ENCODE results near the gene PSMC3. TPM values are rescaled to one million over a fixed set of nuclear protein-coding genes. Genes with fewer than 3 reads are reported as not detected.

Gene PSMC3
- total RNA-seq, 2 donors from 2014 or later = 122 to 160 TPM

DNA sequence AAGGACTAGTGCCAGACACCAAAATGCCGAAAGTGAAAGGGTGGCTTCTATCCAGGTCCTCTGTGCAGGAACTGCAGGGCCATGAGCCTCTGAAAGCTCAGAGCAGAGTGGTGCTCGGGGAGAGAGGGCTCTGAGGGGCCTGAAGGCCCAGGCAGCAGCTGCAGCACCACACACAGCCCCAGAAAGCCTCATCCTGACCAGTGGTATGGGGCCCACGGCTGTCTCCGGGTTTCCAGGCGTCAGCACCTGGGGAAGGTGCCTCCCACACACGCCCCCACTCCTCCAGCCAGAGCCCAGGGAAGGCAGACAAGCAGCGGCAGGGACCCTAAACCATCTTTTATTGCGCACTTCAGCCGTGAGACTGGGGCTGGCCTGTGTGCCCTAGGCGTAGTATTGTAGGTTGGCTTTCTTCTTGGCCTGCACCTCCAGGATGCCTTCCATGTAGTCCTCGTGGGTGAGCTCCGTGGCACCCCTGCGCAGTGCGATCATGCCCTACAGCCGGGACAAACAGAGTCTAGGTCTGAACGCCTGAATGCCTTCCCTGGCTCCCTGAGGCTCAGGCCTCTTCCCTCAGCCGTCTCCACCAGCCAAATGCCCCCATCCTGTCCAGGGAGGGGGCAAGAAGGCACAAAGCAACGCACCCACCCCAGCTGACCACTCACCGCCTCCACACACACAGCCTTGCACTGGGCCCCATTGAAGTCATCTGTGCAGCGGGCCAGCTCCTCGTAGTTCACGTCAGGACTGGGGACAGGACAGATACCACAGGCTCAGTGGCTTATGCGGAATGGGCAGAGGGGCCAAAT lies 7.6 kb downstream of the PSMC3 start:
- TF ChIP-seq CTCF (IDR thresholded peaks at IDR 0.05) = no peak
- DNase-seq (ENCODE audit: low spot score) (no peak), ATAC-seq (ENCODE audit: insufficient number of reproducible peaks, low FRiP score, low read depth) (no peak)
- Histone ChIP-seq H3K27me3 (replicated peaks; ENCODE audit: insufficient read depth) (no peaks in the 10 kb centered on the region), H3K4me1 (ENCODE audit: control insufficient read depth in 1 of 2, low read depth in 2 of 2) (peaks cover 18 to 34% of the 10 kb centered on the region in 2 donors), H3K36me3 (peaks cover 63% of the 10 kb centered on the region), H3K27ac (no peak overlapping the region), H3K4me3 (no peak overlapping the region), H3K9me3 (no peaks in the 10 kb centered on the region)

- H3K27ac ChIP-seq = peak overlapping the region in 1 of 2 donors; percentile 47
These were observed 8.5 kb downstream of the PSMC3 start for GRCh38 chr11:47417712-47418111.

GRCh38 chr11:47415949-47416472 lies 10.2 kb downstream of the PSMC3 start:
- H3K4me1 ChIP-seq (ENCODE audit: control insufficient read depth in 1 of 2, low read depth in 2 of 2) = peaks cover 18 to 44% of the 10 kb centered on the region in 2 donors
- TF ChIP-seq CTCF (IDR thresholded peaks at IDR 0.05) = no peak
- H3K27ac ChIP-seq = peak overlapping the region; percentile 85 to 91
- no peaks in the 10 kb centered on the region for H3K9me3 ChIP-seq
- H3K4me3 ChIP-seq = peak overlapping the region; percentile 23
- peak; percentile 89 for ATAC-seq (ENCODE audit: insufficient number of reproducible peaks, low FRiP score, low read depth)
- H3K27me3 ChIP-seq (replicated peaks; ENCODE audit: insufficient read depth) = no peaks in the 10 kb centered on the region
- peak; percentile 80 for DNase-seq (ENCODE audit: low spot score)
- H3K36me3 ChIP-seq = peaks cover 62% of the 10 kb centered on the region

More at GRCh38 chr11:47417712-47418111, 8.5 kb downstream of the PSMC3 start:
- H3K4me1 ChIP-seq (ENCODE audit: control insufficient read depth in 1 of 2, low read depth in 2 of 2) = peaks cover 18 to 39% of the 10 kb centered on the region in 2 donors
- ATAC-seq (ENCODE audit: insufficient number of reproducible peaks, low FRiP score, low read depth) (no peak), DNase-seq (ENCODE audit: low spot score) (no peak)
- no peaks in the 10 kb centered on the region for H3K9me3 ChIP-seq
- H3K36me3 ChIP-seq = peaks cover 62% of the 10 kb centered on the region
- H3K4me3 ChIP-seq = no peak overlapping the region
- TF ChIP-seq CTCF (IDR thresholded peaks at IDR 0.05) = no peak
- no peaks in the 10 kb centered on the region for H3K27me3 ChIP-seq (replicated peaks; ENCODE audit: insufficient read depth)

GRCh38 chr11:47415091-47415854 lies 11.0 kb downstream of the PSMC3 start:
- Histone ChIP-seq H3K27me3 (replicated peaks; ENCODE audit: insufficient read depth) (no peaks in the 10 kb centered on the region), H3K27ac (peak overlapping the region; percentile 85 to 91), H3K4me3 (peak overlapping the region; percentile 23), H3K4me1 (ENCODE audit: control insufficient read depth in 1 of 2, low read depth in 2 of 2) (peaks cover 24 to 52% of the 10 kb centered on the region in 2 donors), H3K9me3 (no peaks in the 10 kb centered on the region), H3K36me3 (peaks cover 59% of the 10 kb centered on the region)
- no peak for ATAC-seq (ENCODE audit: insufficient number of reproducible peaks, low FRiP score, low read depth)
- TF ChIP-seq CTCF (IDR thresholded peaks at IDR 0.05) = no peak
- no peak for DNase-seq (ENCODE audit: low spot score)

- TF ChIP-seq CTCF (IDR thresholded peaks at IDR 0.05) = no peak
- Histone ChIP-seq H3K4me3 (no peak overlapping the region), H3K27ac (peak overlapping the region; percentile 20 to 23), H3K27me3 (replicated peaks; ENCODE audit: insufficient read depth) (no peaks in the 10 kb centered on the region), H3K4me1 (ENCODE audit: control insufficient read depth in 1 of 2, low read depth in 2 of 2) (peaks cover 30 to 58% of the 10 kb centered on the region in 2 donors), H3K36me3 (peaks cover 53% of the 10 kb centered on the region), H3K9me3 (no peaks in the 10 kb centered on the region)
- DNase-seq (ENCODE audit: low spot score) (no peak), ATAC-seq (ENCODE audit: insufficient number of reproducible peaks, low FRiP score, low read depth) (no peak)
These were observed 11.6 kb downstream of the PSMC3 start for GRCh38 chr11:47414685-47415070.
